ENCODE data around the gene TRIM39. TPM values are rescaled to one million over a fixed set of nuclear protein-coding genes. Genes with fewer than 3 reads are reported as not detected.
A peak's percentile ranks its signal among the peaks of the same experiment; 100 is the strongest.

Gene TRIM39
- total RNA-seq, 1 experiment from 2014 or later, result 24.9 TPM

GRCh38 chr6:30344191-30344867, 17.6 kb downstream of the TRIM39 start (continued):
- TF ChIP-seq, protein P1, sequence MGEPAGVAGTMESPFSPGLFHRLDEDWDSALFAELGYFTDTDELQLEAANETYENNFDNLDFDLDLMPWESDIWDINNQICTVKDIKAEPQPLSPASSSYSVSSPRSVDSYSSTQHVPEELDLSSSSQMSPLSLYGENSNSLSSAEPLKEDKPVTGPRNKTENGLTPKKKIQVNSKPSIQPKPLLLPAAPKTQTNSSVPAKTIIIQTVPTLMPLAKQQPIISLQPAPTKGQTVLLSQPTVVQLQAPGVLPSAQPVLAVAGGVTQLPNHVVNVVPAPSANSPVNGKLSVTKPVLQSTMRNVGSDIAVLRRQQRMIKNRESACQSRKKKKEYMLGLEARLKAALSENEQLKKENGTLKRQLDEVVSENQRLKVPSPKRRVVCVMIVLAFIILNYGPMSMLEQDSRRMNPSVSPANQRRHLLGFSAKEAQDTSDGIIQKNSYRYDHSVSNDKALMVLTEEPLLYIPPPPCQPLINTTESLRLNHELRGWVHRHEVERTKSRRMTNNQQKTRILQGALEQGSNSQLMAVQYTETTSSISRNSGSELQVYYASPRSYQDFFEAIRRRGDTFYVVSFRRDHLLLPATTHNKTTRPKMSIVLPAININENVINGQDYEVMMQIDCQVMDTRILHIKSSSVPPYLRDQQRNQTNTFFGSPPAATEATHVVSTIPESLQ (CRISPR knock-in tag; IDR thresholded peaks at IDR 0.05), result no peak
- TF ChIP-seq PRRX2 (CRISPR knock-in tag; IDR thresholded peaks at IDR 0.05), result no peak
- TF ChIP-seq ZNF396 (CRISPR knock-in tag; IDR thresholded peaks at IDR 0.05; ENCODE audit: borderline replicate concordance), result no peak

DNA sequence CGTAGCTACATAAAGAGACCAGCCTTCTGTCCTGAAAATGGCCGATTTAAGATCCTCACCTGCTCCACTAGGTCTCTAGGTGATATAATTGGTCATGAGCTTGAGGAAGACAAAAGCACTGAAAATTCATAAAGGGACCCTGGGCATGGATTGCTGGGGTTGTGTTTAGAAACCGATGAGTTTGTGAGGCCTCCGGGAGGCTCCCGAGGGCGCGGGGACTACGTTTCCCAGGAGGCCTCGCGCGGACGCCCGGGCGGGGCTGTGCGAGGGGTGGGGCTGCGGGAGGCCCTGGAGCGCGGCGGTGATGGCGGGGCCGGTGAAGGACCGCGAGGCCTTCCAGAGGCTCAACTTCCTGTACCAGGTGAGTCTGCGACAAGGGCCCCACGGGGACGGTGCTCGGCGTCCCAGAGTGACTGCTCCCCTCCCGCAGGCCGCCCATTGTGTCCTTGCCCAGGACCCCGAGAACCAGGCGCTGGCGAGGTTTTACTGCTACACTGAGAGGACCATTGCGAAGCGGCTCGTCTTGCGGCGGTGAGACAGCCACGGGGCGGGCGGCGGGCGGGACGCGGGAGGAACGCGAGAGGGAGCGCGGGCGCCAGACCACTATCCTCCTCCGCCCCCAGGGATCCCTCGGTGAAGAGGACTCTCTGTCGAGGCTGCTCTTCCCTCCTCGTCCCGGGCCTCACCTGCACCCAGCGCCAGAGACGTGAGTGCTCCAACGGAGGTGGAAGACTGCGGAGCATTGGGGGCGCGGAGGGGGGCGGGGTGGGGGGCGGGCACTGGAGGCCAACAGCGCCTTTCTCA, 18.3 kb downstream of the TRIM39 start, which contains the start of gene RPP21:
Gene RPP21 (plus strand): TSS at position 289 of the 804 bp plus-strand sequence. CDS start 16 bp downstream, at position 305.
- no peaks in the 10 kb centered on the region for H3K9me3 Mint-ChIP-seq
- POLR2A ChIA-PET, result interaction anchor here (0.6 kb wide), 1 partner anchor 19 kb away, joined by 3 read pairs; the partner anchor contains the start of gene TRIM39
- H3K4me3 Mint-ChIP-seq, result peak within 1 kb of the TSS; percentile 84
- peaks cover 9% of the 10 kb centered on the region for H3K4me1 Mint-ChIP-seq
- ATAC-seq, result peak; percentile 96
- peaks cover 37% of the 10 kb centered on the region for H3K36me3 Mint-ChIP-seq
- peak within 1 kb of the TSS; percentile 75 for H3K27ac Mint-ChIP-seq
- peak; percentile 88 for DNase-seq (ENCODE audit: low spot score)
- no peaks in the 10 kb centered on the region for H3K27me3 Mint-ChIP-seq (ENCODE audit: low read depth)
- CTCF ChIA-PET, result interaction anchor here (1.0 kb wide), 1 partner anchor 11 kb away, joined by 3 read pairs; no protein-coding TSS in a partner anchor
- TF ChIP-seq USF1 (CRISPR knock-in tag; IDR thresholded peaks at IDR 0.05) (peak; percentile 61), SOX15 (CRISPR knock-in tag; IDR thresholded peaks at IDR 0.05) (no peak), ZNF416 (CRISPR knock-in tag; IDR thresholded peaks at IDR 0.05) (peak; percentile 36; the same call in 1 of the 2 replicates), ZBTB21 (CRISPR knock-in tag; IDR thresholded peaks at IDR 0.05; ENCODE audit: borderline replicate concordance) (no peak), ETV6 (CRISPR knock-in tag; IDR thresholded peaks at IDR 0.05) (peak; percentile 24; the same call in 1 of the 2 replicates), CDX4 (CRISPR knock-in tag; IDR thresholded peaks at IDR 0.05; ENCODE audit: borderline replicate concordance) (no peak), ZNF219 (CRISPR knock-in tag; IDR thresholded peaks at IDR 0.05; ENCODE audit: borderline replicate concordance) (no peak), ZNF396 (CRISPR knock-in tag; IDR thresholded peaks at IDR 0.05; ENCODE audit: borderline replicate concordance) (no peak), SMAD4 (CRISPR knock-in tag; IDR thresholded peaks at IDR 0.05) (peak; percentile 85), SP1 (CRISPR knock-in tag; conservative IDR thresholded peaks at IDR 0.05) (peak; percentile 50), NR1H2 (CRISPR knock-in tag; IDR thresholded peaks at IDR 0.05) (no peak), TCF7 (CRISPR knock-in tag; IDR thresholded peaks at IDR 0.05; ENCODE audit: low read depth) (no peak), KAT7 (CRISPR knock-in tag; IDR thresholded peaks at IDR 0.05; ENCODE audit: borderline replicate concordance) (0 out of 2 replicates have a peak, but pooled peaks have one; percentile 53), RELA (CRISPR knock-in tag; IDR thresholded peaks at IDR 0.05; ENCODE audit: borderline replicate concordance) (0 out of 2 replicates have a peak, but pooled peaks have one; percentile 43), ZMAT4 (CRISPR knock-in tag; IDR thresholded peaks at IDR 0.05) (no peak), MYBL2 (CRISPR knock-in tag; IDR thresholded peaks at IDR 0.05) (no peak), ZSCAN18 (CRISPR knock-in tag; IDR thresholded peaks at IDR 0.05) (no peak), PRRX2 (CRISPR knock-in tag; IDR thresholded peaks at IDR 0.05) (0 out of 2 replicates have a peak, but pooled peaks have one; percentile 62), SMAD3 (CRISPR knock-in tag; IDR thresholded peaks at IDR 0.05; ENCODE audit: borderline replicate concordance) (peak; percentile 78; the same call in 1 of the 2 replicates), GABPB1 (CRISPR knock-in tag; IDR thresholded peaks at IDR 0.05) (peak; percentile 66), CREB1 (CRISPR knock-in tag; IDR thresholded peaks at IDR 0.05) (no peak), FOXK1 (CRISPR knock-in tag; IDR thresholded peaks at IDR 0.05) (peak; percentile 23; the same call in 1 of the 2 replicates), FOXP1 (CRISPR knock-in tag; IDR thresholded peaks at IDR 0.05; ENCODE audit: borderline replicate concordance) (peak; percentile 60; the same call in 1 of the 2 replicates)
- TF ChIP-seq, protein P2, sequence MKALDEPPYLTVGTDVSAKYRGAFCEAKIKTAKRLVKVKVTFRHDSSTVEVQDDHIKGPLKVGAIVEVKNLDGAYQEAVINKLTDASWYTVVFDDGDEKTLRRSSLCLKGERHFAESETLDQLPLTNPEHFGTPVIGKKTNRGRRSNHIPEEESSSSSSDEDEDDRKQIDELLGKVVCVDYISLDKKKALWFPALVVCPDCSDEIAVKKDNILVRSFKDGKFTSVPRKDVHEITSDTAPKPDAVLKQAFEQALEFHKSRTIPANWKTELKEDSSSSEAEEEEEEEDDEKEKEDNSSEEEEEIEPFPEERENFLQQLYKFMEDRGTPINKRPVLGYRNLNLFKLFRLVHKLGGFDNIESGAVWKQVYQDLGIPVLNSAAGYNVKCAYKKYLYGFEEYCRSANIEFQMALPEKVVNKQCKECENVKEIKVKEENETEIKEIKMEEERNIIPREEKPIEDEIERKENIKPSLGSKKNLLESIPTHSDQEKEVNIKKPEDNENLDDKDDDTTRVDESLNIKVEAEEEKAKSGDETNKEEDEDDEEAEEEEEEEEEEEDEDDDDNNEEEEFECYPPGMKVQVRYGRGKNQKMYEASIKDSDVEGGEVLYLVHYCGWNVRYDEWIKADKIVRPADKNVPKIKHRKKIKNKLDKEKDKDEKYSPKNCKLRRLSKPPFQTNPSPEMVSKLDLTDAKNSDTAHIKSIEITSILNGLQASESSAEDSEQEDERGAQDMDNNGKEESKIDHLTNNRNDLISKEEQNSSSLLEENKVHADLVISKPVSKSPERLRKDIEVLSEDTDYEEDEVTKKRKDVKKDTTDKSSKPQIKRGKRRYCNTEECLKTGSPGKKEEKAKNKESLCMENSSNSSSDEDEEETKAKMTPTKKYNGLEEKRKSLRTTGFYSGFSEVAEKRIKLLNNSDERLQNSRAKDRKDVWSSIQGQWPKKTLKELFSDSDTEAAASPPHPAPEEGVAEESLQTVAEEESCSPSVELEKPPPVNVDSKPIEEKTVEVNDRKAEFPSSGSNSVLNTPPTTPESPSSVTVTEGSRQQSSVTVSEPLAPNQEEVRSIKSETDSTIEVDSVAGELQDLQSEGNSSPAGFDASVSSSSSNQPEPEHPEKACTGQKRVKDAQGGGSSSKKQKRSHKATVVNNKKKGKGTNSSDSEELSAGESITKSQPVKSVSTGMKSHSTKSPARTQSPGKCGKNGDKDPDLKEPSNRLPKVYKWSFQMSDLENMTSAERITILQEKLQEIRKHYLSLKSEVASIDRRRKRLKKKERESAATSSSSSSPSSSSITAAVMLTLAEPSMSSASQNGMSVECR (CRISPR knock-in tag; IDR thresholded peaks at IDR 0.05; ENCODE audit: borderline replicate concordance), result peak; percentile 95
